SK-N-MC (cell line): ENCODE results near the gene CALHM2.

ENCODE experiments used
- DNase-seq: peaks from one replicate; pipeline ENCODE4 v3.0.0-alpha.2; 2011; ENCODE audit warnings: low read depth, low spot score
- H3K27ac ChIP-seq: fragments of 200-600 bp; sonication (generic); 2 replicates; pipeline ENCODE4 v1.5.1; 2016; ENCODE audit warnings: mixed run types
- H3K36me3 ChIP-seq: fragments of 200-600 bp; sonication (generic); 2 replicates; pipeline ENCODE4 v1.6.1; 2017; ENCODE audit warnings: antibody characterized with exemption, low read length, mixed read lengths; ENCODE audit not compliant: insufficient read depth
- H3K4me3 ChIP-seq: fragments of 200-600 bp; sonication (generic); 2 replicates; pipeline ENCODE4 v1.5.1; 2016
- H3K9ac ChIP-seq: fragments of 200-600 bp; sonication (generic); 2 replicates; pipeline ENCODE4 v1.8.0; 2017; ENCODE audit warnings: mixed run types, mixed read lengths; ENCODE audit not compliant: insufficient read length
- H3K9me3 ChIP-seq: fragments of 200-600 bp; sonication (generic); 2 replicates; pipeline ENCODE4 v1.6.1; 2017; ENCODE audit warnings: low read depth, mild to moderate bottlenecking, antibody characterized with exemption, low read length, moderate library complexity, mixed read lengths
- EZH2 ChIP-seq: fragments of 200-600 bp; sonication (generic); IDR thresholded peaks from one replicate; pipeline ENCODE4 v1.6.1; 2017; ENCODE audit warnings: antibody characterized with exemption
- FOXP2 ChIP-seq: optimal IDR thresholded peaks from 2 replicates; pipeline ENCODE3; 2011; ENCODE audit warnings: mild to moderate bottlenecking, moderate library complexity; ENCODE audit not compliant: insufficient read depth; ENCODE audit errors: extremely low read length, control extremely low read depth
- POLR2AphosphoS5 ChIP-seq: IDR thresholded peaks from 2 replicates; pipeline ENCODE4 v1.6.1; 2012; ENCODE audit warnings: mild to moderate bottlenecking, low read depth, low read length, borderline replicate concordance

CALHM2 gene

GRCh38 chr10:103449208-103450144 is 2.7 kb downstream of the CALHM2 start:
- no peak for TF ChIP-seq FOXP2
- no peak for TF ChIP-seq EZH2
- TF ChIP-seq POLR2AphosphoS5: no peak
- Histone ChIP-seq H3K9me3 (no peaks in the 10 kb centered on the region), H3K36me3 (peaks cover 12% of the 10 kb centered on the region; the same call in 1 of the 2 replicates), H3K9ac (no peak overlapping the region), H3K27ac (no peak overlapping the region), H3K4me3 (no peak overlapping the region)
- DNase-seq: no peak

- H3K9me3 ChIP-seq: no peaks in the 10 kb centered on the region
- no peak for DNase-seq
- H3K27ac ChIP-seq: no peak overlapping the region
- TF ChIP-seq POLR2AphosphoS5 (no peak), FOXP2 (no peak), EZH2 (no peak)
- H3K4me3 ChIP-seq: no peak overlapping the region
- peaks cover 12% of the 10 kb centered on the region; the same call in 1 of the 2 replicates for H3K36me3 ChIP-seq
- H3K9ac ChIP-seq: no peak overlapping the region
Measured at GRCh38 chr10:103448746-103449145, 3.4 kb downstream of the CALHM2 start.

- Histone ChIP-seq H3K36me3 (peaks cover 15% of the 10 kb centered on the region; the same call in 1 of the 2 replicates), H3K9me3 (no peaks in the 10 kb centered on the region), H3K9ac (no peak overlapping the region), H3K4me3 (no peak overlapping the region), H3K27ac (no peak overlapping the region)
- no peak for TF ChIP-seq EZH2
- no peak for TF ChIP-seq POLR2AphosphoS5
- TF ChIP-seq FOXP2: no peak
- no peak for DNase-seq
Measured at GRCh38 chr10:103447187-103447586, 5.0 kb downstream of the CALHM2 start.

GRCh38 chr10:103445767-103446567 is 6.2 kb downstream of the CALHM2 start:
- DNase-seq: no peak

GRCh38 chr10:103445366-103445765 is 6.8 kb downstream of the CALHM2 start:
- no peak overlapping the region for H3K4me3 ChIP-seq
- no peak for DNase-seq
- H3K9ac ChIP-seq: no peak overlapping the region
- peaks cover 15% of the 10 kb centered on the region; the same call in 1 of the 2 replicates for H3K36me3 ChIP-seq
- TF ChIP-seq POLR2AphosphoS5 (no peak), FOXP2 (no peak), EZH2 (no peak)
- H3K9me3 ChIP-seq: no peaks in the 10 kb centered on the region
- no peak overlapping the region for H3K27ac ChIP-seq

More at GRCh38 chr10:103445767-103446567, 6.2 kb downstream of the CALHM2 start:
- no peak for TF ChIP-seq EZH2
- no peak for TF ChIP-seq POLR2AphosphoS5
- no peak for TF ChIP-seq FOXP2
- Histone ChIP-seq H3K27ac (no peak overlapping the region), H3K36me3 (peaks cover 15% of the 10 kb centered on the region; the same call in 1 of the 2 replicates), H3K9me3 (no peaks in the 10 kb centered on the region), H3K4me3 (no peak overlapping the region), H3K9ac (no peak overlapping the region)

- TF ChIP-seq POLR2AphosphoS5: no peak
- TF ChIP-seq FOXP2: no peak
- no peak for TF ChIP-seq EZH2
- no peak overlapping the region for H3K27ac ChIP-seq
- H3K36me3 ChIP-seq: peaks cover 15% of the 10 kb centered on the region; the same call in 1 of the 2 replicates
- no peak overlapping the region for H3K4me3 ChIP-seq
- no peaks in the 10 kb centered on the region for H3K9me3 ChIP-seq
- no peak for DNase-seq
- no peak overlapping the region for H3K9ac ChIP-seq
Measured at GRCh38 chr10:103444478-103444877, 7.7 kb downstream of the CALHM2 start.

GRCh38 chr10:103443475-103444185 is 8.5 kb downstream of the CALHM2 start:
- DNase-seq: no peak
- no peaks in the 10 kb centered on the region for H3K9me3 ChIP-seq
- TF ChIP-seq EZH2 (no peak), FOXP2 (no peak), POLR2AphosphoS5 (no peak)
- no peak overlapping the region for H3K27ac ChIP-seq
- H3K36me3 ChIP-seq: peaks cover 15% of the 10 kb centered on the region; the same call in 1 of the 2 replicates
- no peak overlapping the region for H3K9ac ChIP-seq
- H3K4me3 ChIP-seq: no peak overlapping the region

- H3K9ac ChIP-seq: no peak overlapping the region
- DNase-seq: no peak
- no peaks in the 10 kb centered on the region for H3K9me3 ChIP-seq
- H3K4me3 ChIP-seq: no peak overlapping the region
- no peak overlapping the region for H3K27ac ChIP-seq
- TF ChIP-seq POLR2AphosphoS5 (no peak), FOXP2 (no peak), EZH2 (no peak)
- peaks cover 15% of the 10 kb centered on the region; the same call in 1 of the 2 replicates for H3K36me3 ChIP-seq
Measured at GRCh38 chr10:103442031-103442461, 10.1 kb downstream of the CALHM2 start.
